H9 (cell line): ENCODE measurements around the gene FGF3. TPM values are rescaled to one million over a fixed set of nuclear protein-coding genes. Genes with fewer than 3 reads are reported as not detected.

Source experiments
- DNase-seq: peaks from one replicate; pipeline ENCODE4 v3.0.0-alpha.2; 2017
- H2AFZ ChIP-seq: one replicate; pipeline ENCODE4 v1.6.1; 2013; ENCODE audit warnings: mild to moderate bottlenecking, low read length, control low read depth, moderate library complexity
- H2AK5ac ChIP-seq: 2 replicates; pipeline ENCODE4 v1.6.1; 2013; ENCODE audit warnings: low read length, control low read depth, mixed read lengths; ENCODE audit not compliant: insufficient read length
- H2BK120ac ChIP-seq: one replicate; pipeline ENCODE4 v1.6.1; 2013; ENCODE audit warnings: low read depth, mild to moderate bottlenecking, low read length, control low read depth, inconsistent platforms; ENCODE audit not compliant: poor library complexity, severe bottlenecking
- H2BK12ac ChIP-seq: 2 replicates; pipeline ENCODE4 v1.6.1; 2013; ENCODE audit warnings: low read length, control low read depth, mixed read lengths, low read depth; ENCODE audit not compliant: insufficient read length
- H2BK15ac ChIP-seq: 2 replicates; pipeline ENCODE4 v1.6.1; 2013; ENCODE audit warnings: low read depth, low read length, control low read depth
- H2BK20ac ChIP-seq: one replicate; pipeline ENCODE4 v1.6.1; 2013; ENCODE audit warnings: low read depth, mild to moderate bottlenecking, low read length, control low read depth, inconsistent platforms; ENCODE audit not compliant: poor library complexity, severe bottlenecking
- H2BK5ac ChIP-seq: 2 replicates; pipeline ENCODE4 v1.6.1; 2013; ENCODE audit warnings: low read length, control low read depth, mixed read lengths; ENCODE audit not compliant: insufficient read length
- H3K14ac ChIP-seq: 2 replicates; pipeline ENCODE4 v1.6.1; 2013; ENCODE audit warnings: low read length, control low read depth; ENCODE audit not compliant: insufficient read depth
- H3K18ac ChIP-seq: 2 replicates; pipeline ENCODE4 v1.6.1; 2013; ENCODE audit warnings: low read depth, mild to moderate bottlenecking, mixed read lengths, low read length, control low read depth; ENCODE audit not compliant: insufficient read length
- H3K23ac ChIP-seq: 2 replicates; pipeline ENCODE4 v1.6.1; 2013; ENCODE audit warnings: low read length, control low read depth, mixed read lengths, low read depth; ENCODE audit not compliant: insufficient read length
- H3K23me2 ChIP-seq: 2 replicates; pipeline ENCODE4 v1.6.1; 2013; ENCODE audit warnings: low read depth, mild to moderate bottlenecking, mixed read lengths, low read length, control low read depth; ENCODE audit not compliant: insufficient read length, poor library complexity, severe bottlenecking
- H3K27ac ChIP-seq: 2 replicates; pipeline ENCODE4 v1.5.1; 2013; ENCODE audit warnings: low read length, control low read depth, mixed read lengths, low read depth; ENCODE audit not compliant: insufficient read length
- H3K27me3 ChIP-seq: 2 replicates; pipeline ENCODE4 v1.6.1; 2013; ENCODE audit warnings: low read length, control low read depth, inconsistent platforms; ENCODE audit not compliant: insufficient read depth
- H3K4ac ChIP-seq: 2 replicates; pipeline ENCODE4 v1.6.1; 2013; ENCODE audit warnings: low read depth, mild to moderate bottlenecking, control low read depth, inconsistent platforms, low read length, moderate library complexity
- H3K4me1 ChIP-seq: 2 replicates; pipeline ENCODE4 v1.6.1; 2013; ENCODE audit warnings: low read length, control low read depth, inconsistent platforms; ENCODE audit not compliant: insufficient read depth
- H3K4me2 ChIP-seq: 2 replicates; pipeline ENCODE4 v1.6.1; 2013; ENCODE audit warnings: low read length, control low read depth, mixed read lengths; ENCODE audit not compliant: insufficient read length, insufficient read depth
- H3K56ac ChIP-seq: 2 replicates; pipeline ENCODE4 v1.6.1; 2013; ENCODE audit warnings: low read depth, mild to moderate bottlenecking, mixed read lengths, low read length, control low read depth; ENCODE audit not compliant: insufficient read length
- H3K79me1 ChIP-seq: 2 replicates; pipeline ENCODE4 v1.6.1; 2013; ENCODE audit warnings: low read depth, mild to moderate bottlenecking, moderate library complexity, low read length, control low read depth, inconsistent platforms; ENCODE audit not compliant: insufficient read depth, poor library complexity, severe bottlenecking
- H3K79me2 ChIP-seq: 2 replicates; pipeline ENCODE4 v1.6.1; 2013; ENCODE audit warnings: low read length, control low read depth, inconsistent platforms; ENCODE audit not compliant: insufficient read depth
- H3K9ac ChIP-seq: 2 replicates; pipeline ENCODE4 v1.6.1; 2013; ENCODE audit warnings: low read length, control low read depth, mixed read lengths; ENCODE audit not compliant: insufficient read length; ENCODE audit errors: extremely low read depth
- H3K9me3 ChIP-seq: one replicate; pipeline ENCODE4 v1.6.1; 2013; ENCODE audit warnings: low read depth, low read length, inconsistent platforms; ENCODE audit not compliant: control insufficient read depth
- H3T11ph ChIP-seq: one replicate; pipeline ENCODE4 v1.6.1; 2013; ENCODE audit warnings: mild to moderate bottlenecking, low read length, control low read depth, inconsistent platforms
- H4K20me1 ChIP-seq: one replicate; pipeline ENCODE4 v1.6.1; 2013; ENCODE audit not compliant: control insufficient read depth, insufficient read length, insufficient read depth
- H4K5ac ChIP-seq: 2 replicates; pipeline ENCODE4 v1.6.1; 2013; ENCODE audit warnings: low read depth, mild to moderate bottlenecking, mixed read lengths, low read length, control low read depth; ENCODE audit not compliant: insufficient read length
- H4K8ac ChIP-seq: replicated peaks from 2 replicates; pipeline ENCODE4 v1.6.1; 2013; ENCODE audit warnings: low read length, control low read depth, mixed read lengths, low read depth; ENCODE audit not compliant: insufficient read length
- H4K91ac ChIP-seq: 2 replicates; pipeline ENCODE4 v1.6.1; 2013; ENCODE audit warnings: low read depth, mild to moderate bottlenecking, moderate library complexity, mixed read lengths, low read length, control low read depth; ENCODE audit not compliant: insufficient read length
- H3K27ac Mint-ChIP-seq, 3 experiments: 2 replicates in 2 of 3; 3 replicates in 1 of 3; pipeline ENCODE4 v1.8.0; 2020 to 2021; ENCODE audit warnings: mixed read lengths in 3 of 3, mild to moderate bottlenecking in 1 of 3, moderate library complexity in 1 of 3
- H3K27me3 Mint-ChIP-seq: 2 replicates; pipeline ENCODE4 v1.8.0; 2021; ENCODE audit warnings: low read depth, mild to moderate bottlenecking, moderate library complexity, mixed read lengths
- H3K36me3 Mint-ChIP-seq, 3 experiments: 2 replicates in 2 of 3; 3 replicates in 1 of 3; pipeline ENCODE4 v1.8.0; 2020 to 2021; ENCODE audit warnings: low read depth in 3 of 3, mixed read lengths in 3 of 3; ENCODE audit not compliant: insufficient read depth in 1 of 3
- H3K4me1 Mint-ChIP-seq, 2 experiments: 2 replicates each; pipeline ENCODE4 v1.8.0; 2020; ENCODE audit warnings: mixed read lengths in 2 of 2
- H3K4me3 Mint-ChIP-seq, 2 experiments: 2 replicates in 1 of 2; 3 replicates in 1 of 2; pipeline ENCODE4 v1.8.0; 2020 to 2021; ENCODE audit warnings: mild to moderate bottlenecking in 2 of 2, mixed read lengths in 2 of 2, moderate library complexity in 1 of 2
- H3K9me3 Mint-ChIP-seq, 2 experiments: 2 replicates in 1 of 2; 3 replicates in 1 of 2; pipeline ENCODE4 v1.8.0; 2020; ENCODE audit warnings: mild to moderate bottlenecking in 2 of 2, mixed read lengths in 2 of 2, moderate library complexity in 1 of 2
- WGBS: extraction: QIAGEN DNeasy Blood & Tissue Kit; methylation state at CpG from one replicate; pipeline ENCODE4 v1.1.7; 2013; ENCODE audit warnings: missing lambda C conversion rate, low lambda C conversion rate, mixed read lengths; ENCODE audit not compliant: insufficient read length; ENCODE audit errors: extremely low coverage; 5-methylcytosine and 5-hydroxymethylcytosine counted together
- total RNA-seq: library from RNA; stranded (reverse); gene quantifications from 2 replicates; pipeline ENCODE4 v1.2.1, GENCODE V29; 2021
- TF ChIP-seq, protein P1 (sequence below): fragments of 200-600 bp; sonication (generic); conservative IDR thresholded peaks from 3 replicates; pipeline ENCODE4 v1.8.0; 2021; ENCODE audit warnings: antibody characterized with exemption, mild to moderate bottlenecking

The FGF3 gene
- total RNA-seq, 1 experiment from 2014 or later, result not detected

DNA sequence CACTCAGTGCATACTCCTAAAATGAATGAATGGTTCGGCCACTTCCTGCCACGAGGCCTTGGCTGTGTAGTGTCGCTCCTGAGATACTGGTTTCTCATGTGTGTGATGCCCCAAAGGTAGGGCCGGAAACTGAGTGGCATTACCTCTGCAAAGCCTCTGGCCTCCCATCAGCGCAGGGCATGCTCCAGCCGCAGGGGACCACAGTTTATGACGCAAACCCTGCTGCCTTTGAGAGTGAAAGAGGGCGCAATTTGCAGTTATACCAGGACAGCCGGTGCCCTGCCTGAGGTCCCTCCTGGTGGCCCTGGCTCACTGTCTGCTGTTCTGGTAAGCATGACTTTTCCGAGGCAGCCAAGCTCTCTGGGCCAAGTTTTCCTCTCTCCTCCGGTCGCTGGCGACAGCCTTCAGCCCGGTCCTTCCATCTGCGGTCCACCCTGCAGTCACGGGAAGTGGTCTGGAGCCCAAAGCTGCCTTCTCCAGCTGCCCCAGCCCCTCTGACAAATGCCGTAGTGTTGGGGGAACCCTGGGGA is 2.4 kb upstream of the FGF3 start:
- Histone ChIP-seq H2AK5ac (no peak overlapping the region), H3K9ac (no peak overlapping the region), H2AFZ (no peak overlapping the region), H4K5ac (no peak overlapping the region), H4K8ac (no peak overlapping the region), H3K27ac (no peak overlapping the region), H2BK5ac (no peak overlapping the region), H2BK15ac (no peak overlapping the region), H3K23ac (no peak overlapping the region), H3T11ph (no peak overlapping the region), H3K79me2 (no peaks in the 10 kb centered on the region), H3K4ac (no peak overlapping the region), H3K56ac (no peak overlapping the region), H4K91ac (no peak overlapping the region), H3K9me3 (no peaks in the 10 kb centered on the region), H2BK20ac (no peak overlapping the region), H2BK120ac (no peak overlapping the region), H2BK12ac (no peak overlapping the region), H3K14ac (no peak overlapping the region), H3K4me1 (no peaks in the 10 kb centered on the region), H3K18ac (no peak overlapping the region), H3K4me2 (no peak overlapping the region), H3K27me3 (peaks cover 44% of the 10 kb centered on the region), H3K23me2 (peaks cover 9% of the 10 kb centered on the region), H4K20me1 (no peaks in the 10 kb centered on the region), H3K79me1 (no peaks in the 10 kb centered on the region)
- peaks cover 91% of the 10 kb centered on the region for H3K27me3 Mint-ChIP-seq
- DNase-seq, result no peak
- H3K9me3 Mint-ChIP-seq, result no peaks in the 10 kb centered on the region; a peak in 1 of 5 replicates
- no CpG with 5 or more reads among the region's 17 CpGs for WGBS
- no peaks in the 10 kb centered on the region for H3K36me3 Mint-ChIP-seq
- H3K4me3 Mint-ChIP-seq, result no peak overlapping the region
- H3K4me1 Mint-ChIP-seq, result peaks cover 4 to 11% of the 10 kb centered on the region in 2 experiments
- TF ChIP-seq, protein P1, sequence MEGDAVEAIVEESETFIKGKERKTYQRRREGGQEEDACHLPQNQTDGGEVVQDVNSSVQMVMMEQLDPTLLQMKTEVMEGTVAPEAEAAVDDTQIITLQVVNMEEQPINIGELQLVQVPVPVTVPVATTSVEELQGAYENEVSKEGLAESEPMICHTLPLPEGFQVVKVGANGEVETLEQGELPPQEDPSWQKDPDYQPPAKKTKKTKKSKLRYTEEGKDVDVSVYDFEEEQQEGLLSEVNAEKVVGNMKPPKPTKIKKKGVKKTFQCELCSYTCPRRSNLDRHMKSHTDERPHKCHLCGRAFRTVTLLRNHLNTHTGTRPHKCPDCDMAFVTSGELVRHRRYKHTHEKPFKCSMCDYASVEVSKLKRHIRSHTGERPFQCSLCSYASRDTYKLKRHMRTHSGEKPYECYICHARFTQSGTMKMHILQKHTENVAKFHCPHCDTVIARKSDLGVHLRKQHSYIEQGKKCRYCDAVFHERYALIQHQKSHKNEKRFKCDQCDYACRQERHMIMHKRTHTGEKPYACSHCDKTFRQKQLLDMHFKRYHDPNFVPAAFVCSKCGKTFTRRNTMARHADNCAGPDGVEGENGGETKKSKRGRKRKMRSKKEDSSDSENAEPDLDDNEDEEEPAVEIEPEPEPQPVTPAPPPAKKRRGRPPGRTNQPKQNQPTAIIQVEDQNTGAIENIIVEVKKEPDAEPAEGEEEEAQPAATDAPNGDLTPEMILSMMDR, result no peak
- H3K27ac Mint-ChIP-seq, result no peak overlapping the region
